ENCODE results near the gene PEX10. TPM values are rescaled to one million over a fixed set of nuclear protein-coding genes. Genes with fewer than 3 reads are reported as not detected.
A peak's percentile ranks its signal among the peaks of the same experiment; 100 is the strongest.

PEX10 gene
- total RNA-seq, 2 donors from 2014 or later, result 35.6 TPM

DNA sequence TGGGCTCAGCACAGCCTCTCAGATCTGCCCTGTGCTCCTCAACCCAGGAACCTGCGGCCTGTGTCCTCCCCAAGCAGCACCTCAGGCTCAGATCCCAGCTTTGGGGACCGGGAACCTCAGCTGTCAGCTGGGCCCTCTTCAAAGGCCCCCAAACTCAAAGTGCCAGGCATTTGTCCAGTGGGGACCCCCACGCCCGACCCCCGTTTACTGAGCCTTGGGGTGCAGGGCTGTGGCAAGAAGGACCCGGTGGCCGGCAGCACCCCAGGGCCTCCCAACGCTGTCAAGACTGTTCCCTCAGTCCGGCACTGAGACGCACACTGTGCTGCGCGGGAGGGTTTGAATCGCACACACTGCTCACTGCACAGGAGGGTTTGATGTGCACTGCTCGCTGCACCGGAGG, 56.0 kb downstream of the PEX10 start:
- H3K9ac ChIP-seq (ENCODE audit: extremely low read depth, low read length, poor library complexity, severe bottlenecking), result no peak overlapping the region
- H3K4me3 Mint-ChIP-seq, result no peak overlapping the region
- no peak overlapping the region for H3K27ac Mint-ChIP-seq
- no peaks in the 10 kb centered on the region for H3K4me1 Mint-ChIP-seq
- no peaks in the 10 kb centered on the region for H3K27me3 ChIP-seq (ENCODE audit: control insufficient read depth, insufficient read depth, low read length, poor library complexity, severe bottlenecking)
- H3K27me3 Mint-ChIP-seq (ENCODE audit: insufficient read depth), result no peaks in the 10 kb centered on the region
- H3K4me1 ChIP-seq (ENCODE audit: control insufficient read depth, insufficient read depth, low read length), result no peaks in the 10 kb centered on the region
- 94 to 98% methylated on average over 14 to 15 of the region's 15 CpGs for WGBS, 2 experiments (ENCODE audit: insufficient coverage in 1 of 2, insufficient read length in 1 of 2)
- DNase-seq, result no peak
- no peaks in the 10 kb centered on the region for H3K36me3 ChIP-seq (ENCODE audit: control insufficient read depth, insufficient read depth, low read length)
- no peaks in the 10 kb centered on the region for H3K36me3 Mint-ChIP-seq (ENCODE audit: low read depth)
- H3K27ac ChIP-seq (ENCODE audit: low read depth, low read length), result no peak overlapping the region
- H3K4me3 ChIP-seq (ENCODE audit: low read length), result no peak overlapping the region
- H3K9me3 Mint-ChIP-seq, result no peaks in the 10 kb centered on the region
- H3K9me3 ChIP-seq (ENCODE audit: control insufficient read depth, low read length), result no peaks in the 10 kb centered on the region
- TF ChIP-seq, protein P1, sequence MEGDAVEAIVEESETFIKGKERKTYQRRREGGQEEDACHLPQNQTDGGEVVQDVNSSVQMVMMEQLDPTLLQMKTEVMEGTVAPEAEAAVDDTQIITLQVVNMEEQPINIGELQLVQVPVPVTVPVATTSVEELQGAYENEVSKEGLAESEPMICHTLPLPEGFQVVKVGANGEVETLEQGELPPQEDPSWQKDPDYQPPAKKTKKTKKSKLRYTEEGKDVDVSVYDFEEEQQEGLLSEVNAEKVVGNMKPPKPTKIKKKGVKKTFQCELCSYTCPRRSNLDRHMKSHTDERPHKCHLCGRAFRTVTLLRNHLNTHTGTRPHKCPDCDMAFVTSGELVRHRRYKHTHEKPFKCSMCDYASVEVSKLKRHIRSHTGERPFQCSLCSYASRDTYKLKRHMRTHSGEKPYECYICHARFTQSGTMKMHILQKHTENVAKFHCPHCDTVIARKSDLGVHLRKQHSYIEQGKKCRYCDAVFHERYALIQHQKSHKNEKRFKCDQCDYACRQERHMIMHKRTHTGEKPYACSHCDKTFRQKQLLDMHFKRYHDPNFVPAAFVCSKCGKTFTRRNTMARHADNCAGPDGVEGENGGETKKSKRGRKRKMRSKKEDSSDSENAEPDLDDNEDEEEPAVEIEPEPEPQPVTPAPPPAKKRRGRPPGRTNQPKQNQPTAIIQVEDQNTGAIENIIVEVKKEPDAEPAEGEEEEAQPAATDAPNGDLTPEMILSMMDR (conservative IDR thresholded peaks at IDR 0.05), result no peak

DNA sequence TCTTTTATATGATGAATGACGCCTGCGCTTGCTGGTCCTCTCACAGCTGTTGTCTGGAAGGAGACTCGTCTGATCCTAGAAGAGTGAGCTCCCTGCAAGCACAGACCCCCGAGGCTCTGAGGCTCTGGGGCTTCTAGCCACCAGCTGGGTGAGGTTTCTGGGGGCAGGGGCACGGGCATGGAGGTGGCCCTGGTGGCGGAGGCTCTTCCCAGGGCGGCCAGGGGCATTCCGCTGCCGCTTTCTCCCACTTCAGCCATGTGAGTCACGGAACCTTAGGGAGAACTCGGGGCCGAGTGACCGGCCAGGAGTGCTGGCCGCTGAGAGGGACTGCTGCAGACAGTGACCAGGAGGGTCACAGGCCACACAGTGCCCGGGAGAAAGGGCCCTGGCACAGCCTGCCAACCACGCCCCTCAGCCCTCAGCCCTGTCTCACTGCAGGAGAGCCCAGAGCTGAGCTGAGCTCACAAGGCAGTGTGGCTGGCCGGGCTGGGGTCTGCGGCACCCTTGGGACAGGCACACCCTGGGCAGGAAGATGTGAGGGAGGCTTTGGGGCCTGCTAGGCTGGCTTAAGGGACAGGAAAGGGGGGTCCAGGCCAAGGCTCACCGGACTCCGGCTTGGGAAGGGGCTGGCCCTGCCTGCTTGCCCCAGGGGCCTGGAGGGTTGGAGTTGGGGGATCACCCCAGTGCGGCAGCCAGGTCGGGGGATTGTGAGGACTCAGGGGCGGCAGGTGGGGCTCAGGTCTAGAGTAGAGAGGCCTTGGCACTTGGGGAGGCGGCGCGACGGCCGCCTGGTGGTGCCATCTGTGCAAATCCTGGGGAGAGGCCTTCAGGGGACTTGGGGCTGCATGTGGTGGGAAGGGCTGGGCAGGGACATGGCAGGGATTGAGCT, 56.7 kb downstream of the PEX10 start:
- Histone ChIP-seq H3K9me3 (ENCODE audit: control insufficient read depth, low read length) (no peaks in the 10 kb centered on the region), H3K4me3 (ENCODE audit: low read length) (no peak overlapping the region), H3K27me3 (ENCODE audit: control insufficient read depth, insufficient read depth, low read length, poor library complexity, severe bottlenecking) (no peaks in the 10 kb centered on the region), H3K9ac (ENCODE audit: extremely low read depth, low read length, poor library complexity, severe bottlenecking) (no peak overlapping the region), H3K36me3 (ENCODE audit: control insufficient read depth, insufficient read depth, low read length) (no peaks in the 10 kb centered on the region), H3K27ac (ENCODE audit: low read depth, low read length) (peak overlapping the region; percentile 29), H3K4me1 (ENCODE audit: control insufficient read depth, insufficient read depth, low read length) (no peaks in the 10 kb centered on the region)
- Mint-ChIP-seq H3K27me3 (ENCODE audit: insufficient read depth) (no peaks in the 10 kb centered on the region), H3K4me3 (no peak overlapping the region), H3K27ac (no peak overlapping the region), H3K36me3 (ENCODE audit: low read depth) (no peaks in the 10 kb centered on the region), H3K4me1 (no peaks in the 10 kb centered on the region), H3K9me3 (no peaks in the 10 kb centered on the region)
- TF ChIP-seq, protein P1 (conservative IDR thresholded peaks at IDR 0.05), result no peak
- DNase-seq, result no peak
- 92 to 94% methylated on average over 15 to 28 of the region's 28 CpGs for WGBS, 2 experiments (ENCODE audit: insufficient coverage in 1 of 2, insufficient read length in 1 of 2)

DNA sequence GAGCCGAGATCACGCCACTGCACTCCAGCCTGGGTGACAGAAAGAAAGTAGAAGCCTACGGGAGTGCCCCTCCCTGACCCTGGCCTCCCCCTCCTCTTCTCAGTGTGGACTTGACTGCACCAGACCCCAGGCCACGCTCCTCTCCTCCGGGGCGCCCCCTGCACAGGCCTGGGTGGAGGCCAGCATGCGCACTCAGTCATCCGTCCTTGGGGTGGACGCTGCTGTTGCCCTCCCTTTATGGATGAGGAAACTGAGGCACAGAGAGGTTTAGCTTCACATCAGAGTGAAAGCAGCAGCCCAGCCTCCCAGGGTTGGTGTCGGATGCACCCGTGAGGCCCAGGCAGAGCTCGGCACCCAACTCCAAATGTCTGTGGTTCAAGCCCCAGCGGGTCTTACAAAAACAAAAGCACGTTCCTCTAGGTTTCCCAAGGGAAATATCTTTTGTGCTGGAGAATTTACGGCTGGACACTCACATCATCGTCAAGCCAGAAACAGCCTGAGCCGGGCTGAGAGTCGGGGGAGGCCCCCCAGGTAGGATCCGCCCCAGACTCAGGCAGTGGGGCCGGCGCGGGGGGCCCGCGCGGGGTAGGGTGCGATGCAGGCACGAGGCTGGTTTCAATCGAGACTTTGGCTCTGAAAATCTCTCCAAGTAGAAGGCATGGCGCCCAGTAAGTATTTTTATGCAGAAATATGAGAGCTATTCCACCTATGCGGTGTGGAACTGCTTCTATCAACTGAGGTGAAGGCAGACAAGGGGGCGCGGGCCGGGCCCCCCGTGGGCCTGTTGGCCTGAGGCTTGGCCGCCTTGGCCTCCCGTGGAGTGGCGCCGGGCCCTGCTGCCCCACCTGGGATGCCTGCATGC, 57.6 kb downstream of the PEX10 start:
- TF ChIP-seq, protein P1 (conservative IDR thresholded peaks at IDR 0.05), result no peak
- no peak overlapping the region for H3K4me3 Mint-ChIP-seq
- H3K27ac Mint-ChIP-seq, result no peak overlapping the region
- 91 to 94% methylated on average over 30 to 38 of the region's 38 CpGs for WGBS, 2 experiments (ENCODE audit: insufficient coverage in 1 of 2, insufficient read length in 1 of 2)
- no peaks in the 10 kb centered on the region for H3K27me3 ChIP-seq (ENCODE audit: control insufficient read depth, insufficient read depth, low read length, poor library complexity, severe bottlenecking)
- H3K9ac ChIP-seq (ENCODE audit: extremely low read depth, low read length, poor library complexity, severe bottlenecking), result no peak overlapping the region
- peak overlapping the region; percentile 29 for H3K27ac ChIP-seq (ENCODE audit: low read depth, low read length)
- H3K4me1 Mint-ChIP-seq, result no peaks in the 10 kb centered on the region
- no peaks in the 10 kb centered on the region for H3K36me3 ChIP-seq (ENCODE audit: control insufficient read depth, insufficient read depth, low read length)
- no peak for DNase-seq
- H3K9me3 Mint-ChIP-seq, result no peaks in the 10 kb centered on the region
- no peaks in the 10 kb centered on the region for H3K9me3 ChIP-seq (ENCODE audit: control insufficient read depth, low read length)
- no peak overlapping the region for H3K4me3 ChIP-seq (ENCODE audit: low read length)
- H3K27me3 Mint-ChIP-seq (ENCODE audit: insufficient read depth), result no peaks in the 10 kb centered on the region
- H3K36me3 Mint-ChIP-seq (ENCODE audit: low read depth), result no peaks in the 10 kb centered on the region
- H3K4me1 ChIP-seq (ENCODE audit: control insufficient read depth, insufficient read depth, low read length), result no peaks in the 10 kb centered on the region

Other genes starting within 250 kb of the PEX10 start
- gene FAAP20, start 217.8 kb downstream of the PEX10 start, total RNA-seq, result 100 to 1,000 TPM; 126 to 154 TPM
- 10 to 100 TPM; 65.4 to 79.2 TPM for gene SKI, start 184.2 kb downstream of the PEX10 start, total RNA-seq
- 10 to 100 TPM; 21.3 to 24.9 TPM for gene MORN1, start 21.0 kb downstream of the PEX10 start, total RNA-seq
- 100 to 1,000 TPM; 114 TPM for gene RER1, start 20.7 kb downstream of the PEX10 start, total RNA-seq
- gene PLCH2, start 63.7 kb upstream of the PEX10 start, total RNA-seq, result under 1 TPM; 0.18 to 0.31 TPM
- gene PANK4, start 114.0 kb upstream of the PEX10 start, total RNA-seq, result 10 to 100 TPM; 45.6 to 49.5 TPM
- gene HES5, start 117.7 kb upstream of the PEX10 start, total RNA-seq, result not detected
- gene TNFRSF14, start 143.8 kb upstream of the PEX10 start, total RNA-seq, result under 1 TPM; 0.29 to 0.46 TPM
- gene PRXL2B, start 174.2 kb upstream of the PEX10 start, total RNA-seq, result 10 to 100 TPM; 33.4 to 34.4 TPM
- under 1 TPM in 1 of 2 donors, not detected in 1; 0.42 TPM for gene MMEL1, start 220.5 kb upstream of the PEX10 start, total RNA-seq